PFSK-1 (cell line): ENCODE results near the gene CES4A.

ENCODE experiments used
- FOXP2 ChIP-seq: optimal IDR thresholded peaks from 2 replicates; pipeline ENCODE3; 2011; ENCODE audit warnings: borderline replicate concordance, control low read depth, inconsistent platforms; ENCODE audit not compliant: insufficient read depth; ENCODE audit errors: extremely low read length, extremely low read depth
- POLR2AphosphoS5 ChIP-seq: IDR thresholded peaks from 2 replicates; pipeline ENCODE4 v1.6.1; 2012; ENCODE audit warnings: low read depth, mild to moderate bottlenecking, control low read depth, low read length, moderate library complexity
- REST ChIP-seq, 2 experiments: IDR thresholded peaks; 2 replicates each; pipeline versions ENCODE4 v1.6.1 to v1.8.0; 2011 to 2012; ENCODE audit warnings: low read depth in 2 of 2, low read length in 2 of 2, control low read depth in 1 of 2, inconsistent platforms in 1 of 2, mild to moderate bottlenecking in 1 of 2, moderate library complexity in 1 of 2; ENCODE audit not compliant: insufficient read depth in 1 of 2
- SIN3A ChIP-seq: IDR thresholded peaks from 2 replicates; pipeline ENCODE4 v1.6.1; 2012; ENCODE audit warnings: mild to moderate bottlenecking, low read length, moderate library complexity, borderline replicate concordance; ENCODE audit not compliant: insufficient read depth
- TAF1 ChIP-seq: IDR thresholded peaks from 2 replicates; pipeline ENCODE4 v1.6.1; 2012; ENCODE audit warnings: low read length, control low read depth, borderline replicate concordance; ENCODE audit not compliant: insufficient read depth

- TF ChIP-seq TAF1: no peak
- TF ChIP-seq POLR2AphosphoS5: no peak
- no peak for TF ChIP-seq REST (IDR thresholded peaks at IDR 0.05; ENCODE audit: insufficient read depth in 1 of 2, low read depth in 2 of 2, low read length in 2 of 2)
- TF ChIP-seq SIN3A: no peak
- TF ChIP-seq FOXP2: no peak
Observed at GRCh38 chr16:66945939-66946338, 42.5 kb upstream of the CES4A start.
